Effector memory CD4-positive, alpha-beta T cell (primary cell): ENCODE results near the gene STRIP1.

ENCODE experiments used
- DNase-seq, 3 donors: peaks; one replicate each; pipeline ENCODE4 v3.0.0-alpha.2; 2020
- H3K27ac ChIP-seq: 2 replicates; pipeline ENCODE4 v1.7.0; 2013; ENCODE audit warnings: mild to moderate bottlenecking, low read length, moderate library complexity; ENCODE audit not compliant: insufficient read depth, poor library complexity, severe bottlenecking
- H3K27me3 ChIP-seq: replicated peaks from 2 replicates; pipeline ENCODE4 v1.7.0; 2013; ENCODE audit warnings: mild to moderate bottlenecking, low read length; ENCODE audit not compliant: insufficient read depth, control insufficient read depth, poor library complexity, severe bottlenecking
- H3K36me3 ChIP-seq: 2 replicates; pipeline ENCODE4 v1.7.0; 2013; ENCODE audit warnings: mild to moderate bottlenecking, low read length, moderate library complexity; ENCODE audit not compliant: control insufficient read depth, insufficient read depth
- H3K4me1 ChIP-seq: 2 replicates; pipeline ENCODE4 v1.7.0; 2013; ENCODE audit warnings: low read length, mild to moderate bottlenecking; ENCODE audit not compliant: control insufficient read depth, insufficient read depth, poor library complexity, severe bottlenecking
- H3K4me3 ChIP-seq: 2 replicates; pipeline ENCODE4 v1.7.0; 2013; ENCODE audit warnings: low read length, low read depth, mild to moderate bottlenecking; ENCODE audit not compliant: insufficient read depth, poor library complexity, severe bottlenecking
- H3K9me3 ChIP-seq: 2 replicates; pipeline ENCODE4 v1.7.0; 2013; ENCODE audit warnings: mild to moderate bottlenecking, low read length, moderate library complexity; ENCODE audit not compliant: control insufficient read depth

STRIP1 gene

GRCh38 chr1:110033421-110033820 is 1.0 kb upstream of the STRIP1 start:
- no peak overlapping the region for H3K27ac ChIP-seq
- H3K4me3 ChIP-seq, result no peak overlapping the region
- peaks cover 4% of the 10 kb centered on the region for H3K36me3 ChIP-seq
- peaks cover 21% of the 10 kb centered on the region for H3K4me1 ChIP-seq
- H3K27me3 ChIP-seq, result no peaks in the 10 kb centered on the region
- no peaks in the 10 kb centered on the region for H3K9me3 ChIP-seq
- DNase-seq, result no peak

GRCh38 chr1:110034040-110034450 is 379 bp upstream of the STRIP1 start:
- H3K36me3 ChIP-seq, result peaks cover 11% of the 10 kb centered on the region
- no peaks in the 10 kb centered on the region for H3K27me3 ChIP-seq
- no peak for DNase-seq
- H3K27ac ChIP-seq, result peak overlapping the region; percentile 65
- no peaks in the 10 kb centered on the region for H3K9me3 ChIP-seq
- H3K4me3 ChIP-seq, result peak overlapping the region; percentile 27
- peaks cover 21% of the 10 kb centered on the region for H3K4me1 ChIP-seq

- no peak for DNase-seq
- H3K9me3 ChIP-seq, result no peaks in the 10 kb centered on the region
- peaks cover 23% of the 10 kb centered on the region for H3K36me3 ChIP-seq
- no peaks in the 10 kb centered on the region for H3K27me3 ChIP-seq
- H3K4me3 ChIP-seq, result peak overlapping the region; percentile 85
- peak overlapping the region; percentile 91 for H3K27ac ChIP-seq
- H3K4me1 ChIP-seq, result peaks cover 21% of the 10 kb centered on the region
These were observed 870 bp downstream of the STRIP1 start for GRCh38 chr1:110035236-110035752.

- H3K36me3 ChIP-seq, result peaks cover 53% of the 10 kb centered on the region
- DNase-seq, result no peak
- no peaks in the 10 kb centered on the region for H3K9me3 ChIP-seq
- H3K27ac ChIP-seq, result no peak overlapping the region
- H3K4me3 ChIP-seq, result no peak overlapping the region
- peaks cover 18% of the 10 kb centered on the region for H3K4me1 ChIP-seq
- H3K27me3 ChIP-seq, result no peaks in the 10 kb centered on the region
These were observed 3.8 kb downstream of the STRIP1 start for GRCh38 chr1:110038271-110038670.

GRCh38 chr1:110039641-110040040 is 5.2 kb downstream of the STRIP1 start:
- Histone ChIP-seq H3K4me1 (peaks cover 11% of the 10 kb centered on the region), H3K27me3 (no peaks in the 10 kb centered on the region), H3K27ac (no peak overlapping the region), H3K36me3 (peaks cover 67% of the 10 kb centered on the region), H3K9me3 (no peaks in the 10 kb centered on the region), H3K4me3 (no peak overlapping the region)
- DNase-seq, result no peak

- Histone ChIP-seq H3K9me3 (no peaks in the 10 kb centered on the region), H3K36me3 (peaks cover 76% of the 10 kb centered on the region), H3K27ac (no peak overlapping the region), H3K4me3 (no peak overlapping the region), H3K4me1 (peaks cover 8% of the 10 kb centered on the region), H3K27me3 (no peaks in the 10 kb centered on the region)
- DNase-seq, result no peak
These were observed 6.1 kb downstream of the STRIP1 start for GRCh38 chr1:110040548-110040947.

- Histone ChIP-seq H3K4me1 (no peaks in the 10 kb centered on the region), H3K27ac (no peak overlapping the region), H3K4me3 (no peak overlapping the region), H3K27me3 (no peaks in the 10 kb centered on the region), H3K36me3 (peaks cover 100% of the 10 kb centered on the region), H3K9me3 (no peaks in the 10 kb centered on the region)
- no peak for DNase-seq
These were observed 8.6 kb downstream of the STRIP1 start for GRCh38 chr1:110043016-110043415.

GRCh38 chr1:110047463-110047862 is 13.0 kb downstream of the STRIP1 start:
- H3K36me3 ChIP-seq, result peaks cover 99% of the 10 kb centered on the region
- no peaks in the 10 kb centered on the region for H3K27me3 ChIP-seq
- no peak overlapping the region for H3K4me3 ChIP-seq
- H3K4me1 ChIP-seq, result no peaks in the 10 kb centered on the region
- no peak for DNase-seq
- no peak overlapping the region for H3K27ac ChIP-seq
- no peaks in the 10 kb centered on the region for H3K9me3 ChIP-seq

- Histone ChIP-seq H3K4me3 (no peak overlapping the region), H3K9me3 (no peaks in the 10 kb centered on the region), H3K36me3 (peaks cover 99% of the 10 kb centered on the region), H3K27ac (no peak overlapping the region), H3K27me3 (no peaks in the 10 kb centered on the region), H3K4me1 (no peaks in the 10 kb centered on the region)
- no peak for DNase-seq
These were observed 13.8 kb downstream of the STRIP1 start for GRCh38 chr1:110048240-110048639.

- DNase-seq, result no peak
- Histone ChIP-seq H3K4me1 (no peaks in the 10 kb centered on the region), H3K4me3 (no peak overlapping the region), H3K27me3 (no peaks in the 10 kb centered on the region), H3K9me3 (no peaks in the 10 kb centered on the region), H3K36me3 (peaks cover 99% of the 10 kb centered on the region), H3K27ac (no peak overlapping the region)
These were observed 14.6 kb downstream of the STRIP1 start for GRCh38 chr1:110048923-110049601.
